Brain microvascular endothelial cell (primary cell): ENCODE results near the gene UBALD1.

Experiments
- DNase-seq: peaks from one replicate; pipeline ENCODE4 v3.0.0-alpha.2; 2020
- H3K27ac ChIP-seq: fragments of 250-450 bp; sonication (Bioruptor Pico); 2 replicates; pipeline ENCODE4 v1.5.1; 2020; ENCODE audit warnings: mild to moderate bottlenecking, moderate library complexity
- H3K27me3 ChIP-seq: fragments of 250-450 bp; sonication (Bioruptor Pico); replicated peaks from 2 replicates; pipeline ENCODE4 v1.5.1; 2020; ENCODE audit warnings: mild to moderate bottlenecking
- H3K36me3 ChIP-seq: fragments of 250-450 bp; sonication (Bioruptor Pico); replicated peaks from 2 replicates; pipeline ENCODE4 v1.5.1; 2020; ENCODE audit warnings: mild to moderate bottlenecking
- H3K4me3 ChIP-seq: 2 replicates; pipeline ENCODE4 v1.5.1; 2011; ENCODE audit warnings: low read depth, mild to moderate bottlenecking, control low read depth, low read length, moderate library complexity
- CTCF ChIP-seq: IDR thresholded peaks from 2 replicates; pipeline ENCODE4 v1.5.1; 2011; ENCODE audit warnings: low read depth, mild to moderate bottlenecking, moderate library complexity, low read length, control low read depth, inconsistent platforms; ENCODE audit errors: missing control alignments
- in situ Hi-C: cut with HindIII; loops from 2 replicates; pipeline ENCODE4 v1.10.0; 2017; ENCODE audit warnings: low sequenced_read_pairs, low pct_ligation_motif_present

UBALD1 gene

GRCh38 chr16:4633910-4634635, 19.4 kb upstream of the UBALD1 start:
- in situ Hi-C loops = no loop called here

GRCh38 chr16:4631444-4631843, 16.8 kb upstream of the UBALD1 start:
- no peak for DNase-seq
- in situ Hi-C loops = no loop called here
- H3K36me3 ChIP-seq = peaks cover 5% of the 10 kb centered on the region
- no peak overlapping the region for H3K27ac ChIP-seq
- no peak for TF ChIP-seq CTCF
- H3K4me3 ChIP-seq = no peak overlapping the region
- H3K27me3 ChIP-seq = no peaks in the 10 kb centered on the region

More at GRCh38 chr16:4633910-4634635, 19.4 kb upstream of the UBALD1 start:
- no peak for TF ChIP-seq CTCF
- H3K36me3 ChIP-seq = peaks cover 5% of the 10 kb centered on the region
- no peaks in the 10 kb centered on the region for H3K27me3 ChIP-seq
- no peak overlapping the region for H3K4me3 ChIP-seq
- no peak overlapping the region for H3K27ac ChIP-seq
- DNase-seq = no peak

GRCh38 chr16:4628283-4628682, 13.6 kb upstream of the UBALD1 start:
- Histone ChIP-seq H3K27ac (no peak overlapping the region), H3K36me3 (no peaks in the 10 kb centered on the region), H3K4me3 (no peak overlapping the region), H3K27me3 (no peaks in the 10 kb centered on the region)
- in situ Hi-C loops = no loop called here
- TF ChIP-seq CTCF = no peak
- no peak for DNase-seq

- in situ Hi-C loops = no loop called here
- peak overlapping the region; percentile 83 for H3K4me3 ChIP-seq
- H3K36me3 ChIP-seq = no peaks in the 10 kb centered on the region
- no peak for DNase-seq
- no peak overlapping the region for H3K27ac ChIP-seq
- no peaks in the 10 kb centered on the region for H3K27me3 ChIP-seq
- TF ChIP-seq CTCF = no peak
Measured at GRCh38 chr16:4626396-4626795, 11.7 kb upstream of the UBALD1 start.

- no peak for DNase-seq
- peak overlapping the region; percentile 89 for H3K27ac ChIP-seq
- no peak for TF ChIP-seq CTCF
- in situ Hi-C loops = no loop called here
- H3K4me3 ChIP-seq = peak overlapping the region; percentile 83
- H3K36me3 ChIP-seq = no peaks in the 10 kb centered on the region
- no peaks in the 10 kb centered on the region for H3K27me3 ChIP-seq
Measured at GRCh38 chr16:4625560-4626159, 11.0 kb upstream of the UBALD1 start.
